GM12864 (cell line): ENCODE results near the gene UBAC2.

Experiments
- DNase-seq: peaks from one replicate; pipeline ENCODE4 v3.0.0-alpha.2; 2011; ENCODE audit warnings: low read depth
- H3K4me3 ChIP-seq: 2 replicates; pipeline ENCODE4 v1.5.1; 2011; ENCODE audit warnings: mild to moderate bottlenecking, low read depth, low read length, control low read depth
- CTCF ChIP-seq: IDR thresholded peaks from 2 replicates; pipeline ENCODE4 v1.5.1; 2011; ENCODE audit warnings: low read depth, mild to moderate bottlenecking, moderate library complexity, low read length, control low read depth, inconsistent platforms; ENCODE audit errors: missing control alignments

UBAC2 gene

DNA sequence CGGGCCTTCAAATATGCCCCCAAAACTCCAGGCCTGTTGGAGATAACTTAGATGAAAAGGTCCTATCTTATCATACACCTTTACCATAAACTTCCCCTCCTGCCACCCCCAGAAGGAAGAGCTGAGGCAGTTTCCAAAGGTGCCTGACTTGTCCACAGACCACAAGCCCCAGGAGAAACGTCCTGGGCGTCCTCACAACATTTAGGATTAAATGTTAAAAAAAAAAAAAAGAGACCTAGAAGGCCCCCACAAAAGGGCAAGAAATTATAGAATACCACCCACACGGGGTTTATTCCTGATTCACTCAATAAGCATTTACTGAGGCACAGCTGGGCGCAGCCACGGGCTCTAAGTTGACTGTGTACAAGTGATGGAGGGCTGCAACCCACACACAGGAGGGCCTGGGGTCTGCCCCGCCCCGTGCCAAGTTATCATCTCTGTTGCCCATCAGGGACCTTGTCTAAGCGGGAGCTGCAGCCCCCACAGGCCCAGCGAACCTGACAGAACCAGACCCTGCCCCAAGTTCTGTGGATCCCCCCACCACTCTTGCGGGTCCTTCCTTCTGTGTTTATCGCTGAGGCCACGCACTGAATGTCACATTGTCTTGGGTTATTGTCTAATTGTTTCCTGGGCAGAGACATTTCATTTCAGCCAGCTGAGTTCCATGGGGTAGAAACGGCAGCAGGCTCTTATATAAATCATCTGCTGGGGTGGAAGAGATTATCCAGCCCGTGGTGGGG lies 217.6 kb downstream of the UBAC2 start:
- no peak for TF ChIP-seq CTCF
- no peak for DNase-seq
- H3K4me3 ChIP-seq: no peak overlapping the region

- H3K4me3 ChIP-seq: no peak overlapping the region
- no peak for TF ChIP-seq CTCF
- DNase-seq: no peak
These were observed 218.1 kb downstream of the UBAC2 start for GRCh38 chr13:99418843-99419140.

GRCh38 chr13:99419591-99420243 lies 219.1 kb downstream of the UBAC2 start:
- no peak overlapping the region for H3K4me3 ChIP-seq
- no peak for DNase-seq
- no peak for TF ChIP-seq CTCF

DNA sequence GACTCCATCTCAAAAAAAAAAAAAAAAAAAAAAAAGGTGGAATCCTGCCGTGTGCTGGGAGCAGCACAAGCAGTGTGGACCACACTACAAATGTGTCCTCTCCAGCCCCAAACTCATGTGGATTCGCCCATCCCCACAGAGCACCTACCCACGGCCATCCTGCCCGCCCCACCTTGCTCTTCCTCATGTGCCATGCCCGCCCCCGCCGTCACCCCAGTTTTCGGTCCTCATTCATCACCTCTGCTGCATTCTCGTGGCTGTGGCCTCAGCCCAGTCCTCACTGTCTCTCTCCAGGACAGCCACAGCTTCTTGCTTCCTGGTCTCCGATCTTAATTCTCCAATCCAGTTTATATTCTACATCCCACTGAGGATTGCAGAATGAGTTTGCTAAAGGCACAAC lies 220.6 kb downstream of the UBAC2 start:
- no peak for TF ChIP-seq CTCF
- H3K4me3 ChIP-seq: no peak overlapping the region

DNA sequence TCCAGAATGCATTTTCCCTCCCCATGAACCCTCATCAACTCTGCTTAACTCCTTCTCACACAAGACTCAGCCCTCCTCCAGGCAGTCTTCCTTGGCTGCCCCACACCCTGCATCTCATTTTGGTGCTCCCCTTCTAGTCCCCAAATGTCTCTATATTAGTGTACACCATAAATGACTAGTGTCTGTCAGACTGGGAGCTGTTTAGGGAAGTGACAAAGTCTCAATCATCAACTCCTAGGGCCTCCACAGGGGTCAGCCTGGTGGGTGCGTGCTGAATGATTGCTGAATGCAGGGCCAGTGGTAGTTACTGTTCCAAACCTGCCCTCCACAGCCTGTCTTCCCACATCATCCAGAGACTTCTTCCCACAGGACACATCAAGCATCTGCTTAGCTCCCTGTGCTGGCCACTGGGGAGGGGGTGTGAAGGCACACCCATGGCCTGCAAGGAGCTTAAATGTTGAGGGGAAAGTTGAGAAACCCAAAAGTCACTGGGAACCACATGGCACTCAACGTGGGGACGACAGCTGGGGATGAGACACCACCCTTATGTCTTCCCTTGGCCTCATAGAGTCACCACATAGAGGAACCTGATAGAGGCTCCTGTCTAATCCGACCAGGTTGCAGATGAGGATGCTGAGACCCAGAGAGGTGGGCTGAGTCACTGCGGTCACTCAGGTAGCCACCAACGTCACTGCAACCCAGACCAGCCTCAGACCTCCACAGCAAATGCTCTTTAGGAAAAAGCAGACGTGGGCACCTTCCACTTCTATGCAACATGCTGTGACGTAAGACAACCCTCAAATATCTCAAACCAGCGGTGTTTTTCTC lies 221.3 kb downstream of the UBAC2 start:
- no peak overlapping the region for H3K4me3 ChIP-seq
- no peak for DNase-seq
- TF ChIP-seq CTCF: no peak

More for the DNA sequence above, 220.6 kb downstream of the UBAC2 start:
- no peak for DNase-seq

GRCh38 chr13:99422586-99423220 lies 222.0 kb downstream of the UBAC2 start:
- no peak for DNase-seq
- TF ChIP-seq CTCF: no peak
- no peak overlapping the region for H3K4me3 ChIP-seq
